ENCODE measurements around the gene STRADA. TPM values are rescaled to one million over a fixed set of nuclear protein-coding genes. Genes with fewer than 3 reads are reported as not detected.

STRADA gene
- total RNA-seq, 1 donor from 2014 or later: 10.5 TPM

GRCh38 chr17:63695889-63696288, 45.7 kb downstream of the STRADA start:
- Histone ChIP-seq H3K27me3 (ENCODE audit: control insufficient read depth, insufficient read depth, low read length) (no peaks in the 10 kb centered on the region), H3K4me3 (ENCODE audit: low read depth, low read length) (no peak overlapping the region), H3K36me3 (ENCODE audit: control insufficient read depth, insufficient read depth, low read length) (no peaks in the 10 kb centered on the region)
- DNase-seq (ENCODE audit: low read depth): no peak
- TF ChIP-seq CTCF (IDR thresholded peaks at IDR 0.05; ENCODE audit: insufficient read depth, low read length, severe bottlenecking): no peak
- no peak for FAIRE-seq

GRCh38 chr17:63694950-63695773, 46.4 kb downstream of the STRADA start:
- no peak overlapping the region for H3K4me3 ChIP-seq (ENCODE audit: low read depth, low read length)
- DNase-seq (ENCODE audit: low read depth): no peak
- no peaks in the 10 kb centered on the region for H3K27me3 ChIP-seq (ENCODE audit: control insufficient read depth, insufficient read depth, low read length)
- TF ChIP-seq CTCF (IDR thresholded peaks at IDR 0.05; ENCODE audit: insufficient read depth, low read length, severe bottlenecking): no peak
- H3K36me3 ChIP-seq (ENCODE audit: control insufficient read depth, insufficient read depth, low read length): peaks cover 2% of the 10 kb centered on the region
- no peak for FAIRE-seq

GRCh38 chr17:63694229-63694949, 47.2 kb downstream of the STRADA start:
- DNase-seq (ENCODE audit: low read depth): no peak

GRCh38 chr17:63693411-63694113, 48.0 kb downstream of the STRADA start:
- H3K36me3 ChIP-seq (ENCODE audit: control insufficient read depth, insufficient read depth, low read length): peaks cover 4% of the 10 kb centered on the region

More at GRCh38 chr17:63694229-63694949, 47.2 kb downstream of the STRADA start:
- no peak for FAIRE-seq
- Histone ChIP-seq H3K36me3 (ENCODE audit: control insufficient read depth, insufficient read depth, low read length) (peaks cover 4% of the 10 kb centered on the region), H3K27me3 (ENCODE audit: control insufficient read depth, insufficient read depth, low read length) (no peaks in the 10 kb centered on the region), H3K4me3 (ENCODE audit: low read depth, low read length) (no peak overlapping the region)
- no peak for TF ChIP-seq CTCF (IDR thresholded peaks at IDR 0.05; ENCODE audit: insufficient read depth, low read length, severe bottlenecking)

More at GRCh38 chr17:63693411-63694113, 48.0 kb downstream of the STRADA start:
- DNase-seq (ENCODE audit: low read depth) (no peak), FAIRE-seq (peak; percentile 36)
- H3K4me3 ChIP-seq (ENCODE audit: low read depth, low read length): no peak overlapping the region
- TF ChIP-seq CTCF (IDR thresholded peaks at IDR 0.05; ENCODE audit: insufficient read depth, low read length, severe bottlenecking): no peak
- no peaks in the 10 kb centered on the region for H3K27me3 ChIP-seq (ENCODE audit: control insufficient read depth, insufficient read depth, low read length)

Measured in bronchial epithelial cell (primary cell).